Liver (tissue), 9 donors: ENCODE measurements around the gene TMEM19. TPM values are rescaled to one million over a fixed set of nuclear protein-coding genes. Genes with fewer than 3 reads are reported as not detected.

Experiments
- DNase-seq: peaks from one replicate; pipeline ENCODE4 v3.0.0-alpha.2; 2017; ENCODE audit warnings: low spot score
- H3K27ac ChIP-seq, 2 donors: one replicate each; pipeline ENCODE4 v1.7.0; 2013; ENCODE audit warnings: inconsistent platforms in 2 of 2, low read length in 2 of 2, control low read depth in 1 of 2, low read depth in 1 of 2, mild to moderate bottlenecking in 1 of 2
- H3K27me3 ChIP-seq, 4 donors: one replicate each; pipeline versions ENCODE4 v1.6.1 to v1.7.0; 2013; ENCODE audit warnings: low read length in 3 of 4, inconsistent platforms in 1 of 4, mild to moderate bottlenecking in 1 of 4, moderate library complexity in 1 of 4; ENCODE audit not compliant: control insufficient read depth in 4 of 4, insufficient read depth in 4 of 4
- H3K36me3 ChIP-seq, 4 donors: one replicate each; pipeline versions ENCODE4 v1.6.1 to v1.7.0; 2013; ENCODE audit warnings: low read length in 3 of 4, mild to moderate bottlenecking in 3 of 4, low read depth in 1 of 4, moderate library complexity in 1 of 4; ENCODE audit not compliant: control insufficient read depth in 4 of 4, insufficient read depth in 3 of 4
- H3K4me1 ChIP-seq, 4 donors: one replicate each; pipeline versions ENCODE4 v1.6.1 to v1.7.0; 2013; ENCODE audit warnings: low read length in 3 of 4, mild to moderate bottlenecking in 3 of 4, moderate library complexity in 1 of 4; ENCODE audit not compliant: control insufficient read depth in 4 of 4, insufficient read depth in 4 of 4
- H3K4me3 ChIP-seq, 3 donors: one replicate each; pipeline versions ENCODE4 v1.6.1 to v1.7.0; 2013; ENCODE audit warnings: low read length in 3 of 3, control low read depth in 1 of 3, low read depth in 1 of 3, mild to moderate bottlenecking in 1 of 3
- H3K9ac ChIP-seq, 2 donors: one replicate each; pipeline ENCODE4 v1.7.0; 2013; ENCODE audit warnings: low read length in 2 of 2, mild to moderate bottlenecking in 2 of 2, moderate library complexity in 2 of 2, control low read depth in 1 of 2, low read depth in 1 of 2
- H3K9me3 ChIP-seq, 4 donors: one replicate each; pipeline versions ENCODE4 v1.6.1 to v1.7.0; 2013; ENCODE audit warnings: low read length in 3 of 4; ENCODE audit not compliant: control insufficient read depth in 4 of 4
- CTCF ChIP-seq: fragments of 150-350 bp; IDR thresholded peaks from 2 replicates; pipeline ENCODE4 v1.5.1; 2017; ENCODE audit warnings: improper control_type of control experiment, low read depth, low read length; ENCODE audit not compliant: missing input control
- FOXA1 ChIP-seq: IDR thresholded peaks from 2 replicates; pipeline ENCODE4 v1.6.1; 2016; ENCODE audit warnings: antibody characterized with exemption
- FOXA2 ChIP-seq: IDR thresholded peaks from 2 replicates; pipeline ENCODE4 v1.6.1; 2016; ENCODE audit warnings: antibody characterized with exemption
- GABPA ChIP-seq, 2 donors: IDR thresholded peaks in 1 of 2; conservative IDR thresholded peaks in 1 of 2; 2 replicates each; pipeline ENCODE4 v1.6.1; 2016; ENCODE audit warnings: antibody characterized with exemption in 2 of 2, mild to moderate bottlenecking in 1 of 2, moderate library complexity in 1 of 2
- HNF4A ChIP-seq, 2 donors: conservative IDR thresholded peaks; 2 replicates each; pipeline ENCODE4 v1.6.1; 2016; ENCODE audit warnings: antibody characterized with exemption in 2 of 2, mild to moderate bottlenecking in 2 of 2
- HNF4G ChIP-seq: IDR thresholded peaks from 2 replicates; pipeline ENCODE4 v1.6.1; 2016; ENCODE audit warnings: antibody characterized with exemption
- JUND ChIP-seq, 2 donors: IDR thresholded peaks; 2 replicates each; pipeline ENCODE4 v1.6.1; 2016; ENCODE audit warnings: antibody characterized with exemption in 2 of 2
- MAX ChIP-seq: IDR thresholded peaks from 2 replicates; pipeline ENCODE4 v1.6.1; 2016; ENCODE audit warnings: antibody characterized with exemption
- RAD21 ChIP-seq, 2 donors: IDR thresholded peaks; 2 replicates each; pipeline ENCODE4 v1.6.1; 2016; ENCODE audit warnings: antibody characterized with exemption in 2 of 2, mild to moderate bottlenecking in 2 of 2
- RXRA ChIP-seq, 2 donors: IDR thresholded peaks; 2 replicates each; pipeline ENCODE4 v1.6.1; 2017 to 2018; ENCODE audit warnings: antibody characterized with exemption in 2 of 2, mild to moderate bottlenecking in 1 of 2
- SP1 ChIP-seq: IDR thresholded peaks from 2 replicates; pipeline ENCODE4 v1.6.1; 2018; ENCODE audit warnings: antibody characterized with exemption, mild to moderate bottlenecking
- TAF1 ChIP-seq: conservative IDR thresholded peaks from 2 replicates; pipeline ENCODE4 v1.6.1; 2016; ENCODE audit warnings: antibody characterized with exemption, mild to moderate bottlenecking
- WGBS: extraction: QIAGEN DNeasy Blood & Tissue Kit; methylation state at CpG from one replicate; pipeline ENCODE4 v1.1.7; 2013; 5-methylcytosine and 5-hydroxymethylcytosine counted together
- polyA plus RNA-seq, 2 donors: library from polyadenylated mRNA; stranded (reverse) in 1 of 2; unstranded in 1 of 2; fragments of 200-250 nt in 1 of 2; fragments of >200 nt in 1 of 2; fragmentation: Nextera tagmentation in 1 of 2; extraction: Ambion mirVana in 1 of 2; gene quantifications; one replicate each; pipeline versions ENCODE4 v1.2.1 to v1.2.3, GENCODE V29; 2013 to 2015
- total RNA-seq, 2 donors: library from RNA; depleted of rRNA; stranded (reverse); fragments of >200 nt; gene quantifications; one replicate each; pipeline ENCODE4 v1.2.3, GENCODE V29; 2014
- TF ChIP-seq, protein P1 (sequence below): IDR thresholded peaks from 2 replicates; pipeline ENCODE4 v1.6.1; 2016; ENCODE audit warnings: antibody characterized with exemption, mild to moderate bottlenecking
- TF ChIP-seq, protein P2 (sequence below): IDR thresholded peaks from 2 replicates; pipeline ENCODE4 v1.6.1; 2016; ENCODE audit warnings: antibody characterized with exemption
- donor health status: healthy.
- donor health status: healthy.
- donor health status: healthy.
- donor health status: healthy.
- donor health status: healthy.

Gene TMEM19
- total and polyA plus RNA-seq, 4 donors = 9.5 to 30.0 (median 11.4) TPM

DNA sequence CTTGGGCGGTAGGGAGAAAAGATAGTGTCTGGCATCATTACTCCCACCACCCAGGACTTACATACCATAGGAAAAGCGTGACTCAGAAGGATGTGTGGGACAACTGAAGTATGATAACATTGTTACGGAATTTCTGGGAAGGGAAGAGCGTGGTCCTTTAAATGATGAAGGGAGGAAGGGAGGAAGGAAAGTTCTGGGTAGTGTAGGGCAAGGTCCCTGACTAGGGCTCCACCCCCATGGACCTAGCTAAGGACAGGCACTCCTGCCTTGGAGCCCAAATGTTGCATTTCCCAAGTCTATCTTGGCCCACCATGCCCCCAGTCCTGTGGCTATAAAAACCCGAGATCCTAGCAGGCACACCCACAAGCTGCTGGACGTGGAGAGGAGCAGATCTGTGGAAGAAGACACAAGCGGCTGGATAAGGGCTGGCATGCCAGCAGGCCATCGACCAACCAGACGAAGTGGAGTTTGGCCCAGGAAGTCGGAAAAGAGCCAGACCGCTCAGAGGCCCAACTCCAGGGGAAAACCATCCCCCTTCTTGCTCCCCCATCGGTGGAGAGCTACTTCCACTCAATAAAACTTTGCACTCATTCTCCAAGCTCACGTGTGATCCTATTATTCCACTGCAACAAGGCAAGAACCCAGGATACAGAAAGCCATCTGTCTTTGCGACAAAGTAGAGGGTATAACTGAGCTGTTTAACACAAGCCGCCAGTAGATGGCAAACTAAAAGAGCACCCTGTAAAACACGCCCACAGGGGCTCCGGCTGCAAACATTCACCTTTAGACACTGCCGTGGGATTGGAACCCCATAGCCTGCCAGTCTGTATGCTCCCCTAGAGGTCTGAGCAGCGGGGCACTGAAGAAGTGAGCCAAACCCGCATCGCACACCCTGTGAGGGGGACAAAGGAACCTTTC, 45.8 kb downstream of the TMEM19 start:
- H3K4me1 ChIP-seq = peaks cover 0 to 3% (median under 1%) of the 10 kb centered on the region in 4 donors
- no peak overlapping the region for H3K27ac ChIP-seq
- H3K4me3 ChIP-seq = no peak overlapping the region
- no peaks in the 10 kb centered on the region for H3K27me3 ChIP-seq
- no peaks in the 10 kb centered on the region for H3K36me3 ChIP-seq
- 79% methylated on average over 21 of the region's 21 CpGs for WGBS
- peak in 1 of 2 donors; percentile 22 for TF ChIP-seq RAD21 (IDR thresholded peaks at IDR 0.05)
- no peak for TF ChIP-seq MAX
- no peak overlapping the region for H3K9ac ChIP-seq
- no peaks in the 10 kb centered on the region for H3K9me3 ChIP-seq
- DNase-seq = no peak

DNA sequence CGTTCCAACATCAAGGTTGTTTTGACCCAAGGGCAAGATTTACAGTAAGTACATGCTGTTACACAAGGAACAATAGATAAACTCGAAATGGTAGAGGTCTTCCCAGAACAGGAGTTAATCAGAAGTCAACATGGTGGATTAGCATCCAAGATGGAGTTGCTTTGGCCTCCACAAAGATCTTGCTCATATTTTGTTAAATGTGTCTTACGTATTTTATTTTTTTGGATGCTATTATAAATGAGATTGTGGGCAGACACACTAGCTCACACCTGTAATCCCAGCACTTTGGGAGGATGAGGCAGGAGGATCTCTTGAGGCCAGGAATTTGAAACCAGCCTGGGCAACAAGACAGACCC, 46.5 kb downstream of the TMEM19 start:
- no peaks in the 10 kb centered on the region for H3K4me1 ChIP-seq
- H3K36me3 ChIP-seq = no peaks in the 10 kb centered on the region
- H3K27me3 ChIP-seq = no peaks in the 10 kb centered on the region
- no peak overlapping the region for H3K9ac ChIP-seq
- no peaks in the 10 kb centered on the region for H3K9me3 ChIP-seq
- H3K27ac ChIP-seq = no peak overlapping the region
- 74% methylated on average over 3 of the region's 3 CpGs for WGBS
- no peak for DNase-seq
- no peak for TF ChIP-seq HNF4A (conservative IDR thresholded peaks at IDR 0.05)
- no peak for TF ChIP-seq JUND (IDR thresholded peaks at IDR 0.05)
- TF ChIP-seq, protein P1, sequence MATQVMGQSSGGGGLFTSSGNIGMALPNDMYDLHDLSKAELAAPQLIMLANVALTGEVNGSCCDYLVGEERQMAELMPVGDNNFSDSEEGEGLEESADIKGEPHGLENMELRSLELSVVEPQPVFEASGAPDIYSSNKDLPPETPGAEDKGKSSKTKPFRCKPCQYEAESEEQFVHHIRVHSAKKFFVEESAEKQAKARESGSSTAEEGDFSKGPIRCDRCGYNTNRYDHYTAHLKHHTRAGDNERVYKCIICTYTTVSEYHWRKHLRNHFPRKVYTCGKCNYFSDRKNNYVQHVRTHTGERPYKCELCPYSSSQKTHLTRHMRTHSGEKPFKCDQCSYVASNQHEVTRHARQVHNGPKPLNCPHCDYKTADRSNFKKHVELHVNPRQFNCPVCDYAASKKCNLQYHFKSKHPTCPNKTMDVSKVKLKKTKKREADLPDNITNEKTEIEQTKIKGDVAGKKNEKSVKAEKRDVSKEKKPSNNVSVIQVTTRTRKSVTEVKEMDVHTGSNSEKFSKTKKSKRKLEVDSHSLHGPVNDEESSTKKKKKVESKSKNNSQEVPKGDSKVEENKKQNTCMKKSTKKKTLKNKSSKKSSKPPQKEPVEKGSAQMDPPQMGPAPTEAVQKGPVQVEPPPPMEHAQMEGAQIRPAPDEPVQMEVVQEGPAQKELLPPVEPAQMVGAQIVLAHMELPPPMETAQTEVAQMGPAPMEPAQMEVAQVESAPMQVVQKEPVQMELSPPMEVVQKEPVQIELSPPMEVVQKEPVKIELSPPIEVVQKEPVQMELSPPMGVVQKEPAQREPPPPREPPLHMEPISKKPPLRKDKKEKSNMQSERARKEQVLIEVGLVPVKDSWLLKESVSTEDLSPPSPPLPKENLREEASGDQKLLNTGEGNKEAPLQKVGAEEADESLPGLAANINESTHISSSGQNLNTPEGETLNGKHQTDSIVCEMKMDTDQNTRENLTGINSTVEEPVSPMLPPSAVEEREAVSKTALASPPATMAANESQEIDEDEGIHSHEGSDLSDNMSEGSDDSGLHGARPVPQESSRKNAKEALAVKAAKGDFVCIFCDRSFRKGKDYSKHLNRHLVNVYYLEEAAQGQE = no peak
- no peak for TF ChIP-seq RAD21 (IDR thresholded peaks at IDR 0.05)
- no peak for TF ChIP-seq HNF4G
- no peak for TF ChIP-seq CTCF
- TF ChIP-seq, protein P2, sequence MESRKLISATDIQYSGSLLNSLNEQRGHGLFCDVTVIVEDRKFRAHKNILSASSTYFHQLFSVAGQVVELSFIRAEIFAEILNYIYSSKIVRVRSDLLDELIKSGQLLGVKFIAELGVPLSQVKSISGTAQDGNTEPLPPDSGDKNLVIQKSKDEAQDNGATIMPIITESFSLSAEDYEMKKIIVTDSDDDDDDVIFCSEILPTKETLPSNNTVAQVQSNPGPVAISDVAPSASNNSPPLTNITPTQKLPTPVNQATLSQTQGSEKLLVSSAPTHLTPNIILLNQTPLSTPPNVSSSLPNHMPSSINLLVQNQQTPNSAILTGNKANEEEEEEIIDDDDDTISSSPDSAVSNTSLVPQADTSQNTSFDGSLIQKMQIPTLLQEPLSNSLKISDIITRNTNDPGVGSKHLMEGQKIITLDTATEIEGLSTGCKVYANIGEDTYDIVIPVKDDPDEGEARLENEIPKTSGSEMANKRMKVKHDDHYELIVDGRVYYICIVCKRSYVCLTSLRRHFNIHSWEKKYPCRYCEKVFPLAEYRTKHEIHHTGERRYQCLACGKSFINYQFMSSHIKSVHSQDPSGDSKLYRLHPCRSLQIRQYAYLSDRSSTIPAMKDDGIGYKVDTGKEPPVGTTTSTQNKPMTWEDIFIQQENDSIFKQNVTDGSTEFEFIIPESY = no peak
- no peak for TF ChIP-seq SP1
- TF ChIP-seq FOXA1 = no peak
- TF ChIP-seq FOXA2 = no peak
- TF ChIP-seq TAF1 = no peak
- no peak for TF ChIP-seq RXRA (IDR thresholded peaks at IDR 0.05)
- no peak for TF ChIP-seq GABPA (IDR thresholded peaks at IDR 0.05 in 1 of 2, conservative IDR thresholded peaks at IDR 0.05 in 1 of 2)
- no peak for TF ChIP-seq MAX
- no peak overlapping the region for H3K4me3 ChIP-seq
